Superior temporal gyrus (tissue), 1 donor: ENCODE data around the gene CGREF1.
A peak's percentile ranks its signal among the peaks of the same experiment; 100 is the strongest.

ENCODE experiments used
- DNase-seq: peaks from one replicate; pipeline ENCODE4 v3.0.0-alpha.2; 2016; ENCODE audit errors: extremely low spot score

Gene CGREF1, protein sequence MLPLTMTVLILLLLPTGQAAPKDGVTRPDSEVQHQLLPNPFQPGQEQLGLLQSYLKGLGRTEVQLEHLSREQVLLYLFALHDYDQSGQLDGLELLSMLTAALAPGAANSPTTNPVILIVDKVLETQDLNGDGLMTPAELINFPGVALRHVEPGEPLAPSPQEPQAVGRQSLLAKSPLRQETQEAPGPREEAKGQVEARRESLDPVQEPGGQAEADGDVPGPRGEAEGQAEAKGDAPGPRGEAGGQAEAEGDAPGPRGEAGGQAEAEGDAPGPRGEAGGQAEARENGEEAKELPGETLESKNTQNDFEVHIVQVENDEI

DNA sequence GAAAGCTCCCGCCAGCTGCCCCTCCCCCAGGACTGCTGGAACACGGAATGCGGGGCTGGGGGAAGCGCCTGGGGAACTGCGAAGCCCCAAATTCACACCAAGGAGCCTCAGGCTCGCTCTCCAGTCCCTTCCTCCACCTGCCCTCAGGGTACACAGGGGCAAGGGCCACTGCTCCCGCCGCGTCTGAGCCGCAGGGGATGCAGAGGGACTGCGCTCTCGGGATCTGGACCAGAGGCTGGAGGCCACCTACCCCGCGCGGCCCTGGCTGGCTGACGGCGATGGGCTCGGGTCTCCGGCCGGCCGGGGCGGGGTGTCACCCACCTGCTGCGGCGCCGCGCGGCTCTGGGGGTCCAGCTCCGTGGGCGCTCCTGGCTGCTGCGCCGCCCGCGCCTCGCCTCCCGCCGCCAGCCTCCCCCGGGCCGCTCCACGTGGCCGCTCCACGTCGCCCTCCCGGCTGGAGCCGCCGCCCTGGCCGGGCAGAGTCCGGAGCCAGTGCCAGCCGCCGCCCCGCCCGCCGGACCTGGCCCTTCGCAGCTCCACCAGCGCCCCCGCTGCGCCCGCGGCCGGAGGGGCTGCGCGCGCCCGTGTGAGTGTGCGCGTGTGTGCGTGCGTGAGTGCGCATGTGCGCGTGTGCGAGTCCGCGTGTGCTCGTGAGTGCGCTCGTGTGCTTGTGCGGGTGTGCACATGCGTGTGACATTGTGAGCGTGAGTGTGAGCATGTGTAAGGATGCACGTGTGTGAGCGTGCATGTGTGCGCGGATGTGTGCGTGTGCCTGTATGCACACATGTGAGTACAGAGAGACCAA lies at the start of gene CGREF1:
CGREF1 (minus strand) TSS at position 604 of the 805 bp plus-strand sequence. CDS start 14,762 bp downstream, outside the sequence.
- no peak for DNase-seq

GRCh38 chr2:27164960-27165763 lies 46.2 kb upstream of the CGREF1 start:
- DNase-seq = no peak

DNA sequence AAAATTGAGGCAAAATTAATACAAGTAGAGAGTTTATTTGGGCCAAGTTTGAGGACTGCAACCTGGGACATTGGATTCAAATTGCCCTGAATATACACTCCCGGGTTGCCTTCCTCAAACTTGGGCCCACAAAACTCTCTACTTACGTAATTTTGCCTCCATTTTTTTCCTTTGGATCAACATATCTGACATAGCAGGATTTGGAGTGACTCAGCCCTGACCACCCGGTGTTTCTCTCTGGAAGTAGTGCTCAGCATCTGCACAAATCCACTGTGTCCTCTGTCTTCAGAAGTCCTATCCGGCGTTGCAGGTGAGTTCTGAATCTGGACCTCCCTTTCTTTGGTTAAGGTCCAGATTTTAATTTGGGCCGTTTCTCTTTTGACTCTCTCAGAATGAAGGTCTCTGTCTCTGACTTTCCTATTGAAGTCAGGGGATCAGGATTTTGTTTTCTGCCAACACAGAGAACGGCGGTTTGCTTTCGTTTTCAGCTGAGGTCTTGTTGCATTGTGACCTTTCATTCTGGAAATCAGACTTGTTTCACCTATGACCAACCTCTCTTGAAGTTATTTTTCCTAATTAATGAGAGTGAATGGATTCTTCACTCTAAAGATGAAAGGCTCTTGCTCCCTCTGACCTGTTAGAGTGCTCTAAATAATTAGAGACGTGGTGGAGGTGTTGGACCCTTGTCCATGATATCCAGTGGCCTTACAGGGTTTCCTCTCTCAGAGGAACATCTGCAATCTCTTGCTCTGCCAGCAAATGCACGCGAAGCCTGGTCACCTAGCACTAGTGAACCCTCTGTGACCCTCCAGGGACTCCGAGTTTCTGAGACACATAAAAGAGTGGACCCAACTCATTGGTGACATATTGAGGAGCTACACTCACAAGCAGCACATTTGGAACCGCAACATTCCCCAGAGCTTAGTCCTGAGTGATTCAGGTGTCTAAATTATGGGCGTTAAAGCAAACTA lies 43.5 kb upstream of the CGREF1 start:
- DNase-seq = no peak

DNA sequence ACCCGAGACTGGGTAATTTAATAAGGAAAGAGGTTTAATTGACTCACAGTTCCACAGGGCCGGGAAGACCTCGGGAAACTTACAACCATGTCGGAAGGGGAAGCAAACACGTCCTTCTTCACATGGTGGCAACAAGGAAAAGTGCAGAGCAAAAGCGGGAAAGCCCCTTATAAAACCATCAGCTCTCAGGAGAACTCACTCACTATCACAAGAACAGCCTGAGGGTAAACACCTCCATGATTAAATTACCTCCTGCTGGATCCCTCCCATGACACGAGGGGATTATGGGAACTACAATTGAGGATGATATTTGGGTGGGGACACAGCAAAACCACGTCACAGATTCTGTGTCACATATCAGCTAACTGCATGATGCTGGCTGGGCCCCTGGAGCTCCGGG lies 41.3 kb upstream of the CGREF1 start:
- DNase-seq = no peak

GRCh38 chr2:27159271-27159670 lies 40.3 kb upstream of the CGREF1 start:
- no peak for DNase-seq

GRCh38 chr2:27158468-27158867 lies 39.5 kb upstream of the CGREF1 start:
- DNase-seq = no peak

GRCh38 chr2:27155069-27155520 lies 36.2 kb upstream of the CGREF1 start:
- DNase-seq = no peak

GRCh38 chr2:27154488-27154887 lies 35.6 kb upstream of the CGREF1 start:
- no peak for DNase-seq

- DNase-seq = peak; percentile 14
These were observed 34.0 kb upstream of the CGREF1 start for GRCh38 chr2:27152796-27153464.

DNA sequence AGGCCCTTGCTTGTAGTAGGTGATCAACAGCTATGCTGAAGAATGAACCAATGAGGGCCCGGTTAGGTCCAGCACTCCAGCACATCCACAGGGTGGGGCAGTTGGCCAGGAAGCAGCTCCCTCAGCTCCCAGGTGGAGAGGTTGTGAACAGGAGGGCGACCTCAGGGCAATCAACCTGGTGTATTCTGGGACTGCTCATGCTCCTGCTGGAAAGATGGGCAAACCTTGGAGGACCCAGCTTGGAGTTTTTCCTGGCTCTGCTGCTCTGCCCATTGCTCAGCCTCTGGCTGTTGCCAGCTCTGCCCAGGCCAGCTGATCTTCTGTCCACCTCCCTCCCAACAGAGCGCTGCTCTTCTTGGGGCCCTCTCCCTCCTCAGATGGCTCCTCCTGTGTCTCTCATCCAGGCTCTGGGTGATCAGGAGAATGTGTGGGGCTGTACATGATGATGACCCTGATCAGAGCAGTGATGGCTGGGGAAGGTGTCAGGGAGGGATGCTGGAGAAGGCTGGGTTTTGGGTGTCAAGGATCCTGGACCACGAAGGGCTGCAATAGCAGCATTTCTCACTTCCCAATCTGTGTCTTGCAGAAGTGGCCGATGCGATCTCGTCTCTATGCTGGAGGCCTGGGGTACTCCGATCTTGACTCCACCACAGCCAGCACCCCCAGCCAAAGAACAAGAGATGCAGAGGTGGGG lies 33.3 kb upstream of the CGREF1 start:
- no peak for DNase-seq

DNA sequence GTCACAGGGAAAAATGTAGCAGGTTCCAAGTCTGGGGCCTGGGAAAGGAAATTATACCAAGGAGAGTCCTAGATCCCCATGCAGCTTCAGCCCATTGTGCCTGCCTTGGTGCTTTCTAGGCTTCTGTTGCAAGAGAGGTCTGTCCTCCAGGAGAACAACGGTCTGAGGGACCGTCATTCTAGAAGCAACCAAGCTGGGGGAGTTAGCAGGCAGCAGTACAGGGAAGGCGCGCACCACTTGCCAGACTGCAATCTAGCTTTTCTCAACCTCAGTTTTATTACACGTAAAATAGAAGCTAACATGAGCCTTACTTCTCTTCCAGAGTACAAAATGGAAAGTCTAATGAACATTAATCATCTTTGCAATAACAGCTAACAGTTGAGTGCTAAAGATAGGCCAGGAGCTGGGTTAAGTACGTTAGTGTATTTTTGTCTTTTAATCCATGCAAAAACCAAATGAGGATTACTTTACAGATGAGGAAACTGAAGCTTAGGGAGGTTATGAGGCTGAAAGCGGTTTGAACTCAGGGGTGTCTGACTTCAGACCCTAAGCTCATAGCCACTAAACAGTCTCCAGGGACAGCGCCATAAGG lies 31.8 kb upstream of the CGREF1 start:
- DNase-seq = no peak

DNA sequence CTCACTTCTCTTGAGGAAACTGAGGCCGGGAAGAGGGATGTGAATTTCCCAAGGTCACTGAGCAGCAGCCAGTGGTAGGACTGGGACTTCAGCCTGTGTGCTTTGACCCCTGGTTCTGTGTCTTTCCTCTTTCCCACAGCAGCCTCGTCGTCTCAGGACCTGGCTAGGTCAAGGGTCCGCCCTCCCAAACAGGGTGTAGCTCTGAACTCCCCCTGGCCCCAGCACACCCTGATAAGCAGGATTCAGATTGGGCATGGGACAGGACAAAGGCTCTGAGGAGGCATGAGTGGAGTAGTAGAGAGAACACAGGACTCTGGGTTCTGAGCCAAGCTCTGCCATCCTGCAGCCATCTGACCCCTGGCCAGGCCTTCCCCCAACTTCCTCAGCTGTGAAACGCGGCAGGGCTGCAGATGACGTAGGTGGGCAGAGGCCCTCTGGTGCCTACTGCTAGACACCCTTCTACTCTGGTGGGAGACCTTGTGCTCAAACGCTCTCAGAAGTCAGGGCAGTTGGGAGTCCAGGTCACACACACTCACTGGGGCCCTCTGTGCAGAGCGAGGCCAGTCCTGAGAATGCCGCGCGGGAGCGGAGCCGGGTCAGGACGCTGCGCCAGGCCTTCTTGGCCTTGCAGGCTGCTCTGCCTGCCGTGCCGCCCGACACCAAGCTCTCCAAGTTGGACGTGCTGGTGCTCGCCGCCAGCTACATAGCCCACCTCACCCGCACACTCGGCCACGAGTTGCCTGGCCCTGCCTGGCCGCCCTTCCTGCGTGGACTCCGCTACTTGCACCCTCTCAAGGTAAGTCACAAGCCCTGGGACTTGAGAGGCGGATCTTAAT lies 30.9 kb upstream of the CGREF1 start:
- DNase-seq = no peak

DNA sequence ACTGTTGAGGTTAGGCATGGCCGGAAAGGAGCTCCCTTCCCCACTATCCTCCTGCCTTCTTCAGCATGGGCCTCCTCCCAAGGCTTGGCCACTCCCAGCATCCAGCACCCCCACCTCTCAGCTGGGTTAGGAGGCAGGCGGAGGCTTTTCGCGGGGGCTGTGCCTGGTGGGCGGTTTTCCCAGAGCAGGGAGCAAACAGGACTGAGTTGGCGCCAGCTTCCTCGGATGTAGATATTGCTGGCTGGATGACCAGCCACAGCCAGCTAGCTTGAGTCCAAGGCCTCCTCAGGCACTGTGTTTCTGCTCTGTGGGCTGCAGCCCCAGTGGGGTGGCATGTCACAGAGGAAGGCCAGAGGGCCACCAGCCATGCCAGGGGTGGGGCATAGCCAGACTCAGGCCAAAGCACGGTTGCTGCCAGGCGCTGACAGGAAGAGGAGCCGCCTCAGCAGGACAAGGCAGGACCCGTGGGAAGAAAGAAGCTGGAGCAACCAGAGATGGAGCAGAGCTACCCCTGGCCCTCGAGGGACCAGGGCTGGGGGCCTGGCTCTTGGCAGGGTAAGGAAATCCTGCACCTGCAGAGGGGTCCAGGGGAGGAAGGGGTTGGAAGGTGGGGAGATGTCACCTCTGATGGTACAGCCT lies 30.0 kb upstream of the CGREF1 start, which contains the start of gene TCF23:
TCF23 (plus strand) TSS at position 204 of the 639 bp plus-strand sequence; CDS start at position 334, 130 bp downstream.
- no peak for DNase-seq

- no peak for DNase-seq
These were observed 29.0 kb upstream of the CGREF1 start for GRCh38 chr2:27147935-27148334.

GRCh38 chr2:27145682-27146081 lies 26.8 kb upstream of the CGREF1 start:
- DNase-seq = no peak

DNA sequence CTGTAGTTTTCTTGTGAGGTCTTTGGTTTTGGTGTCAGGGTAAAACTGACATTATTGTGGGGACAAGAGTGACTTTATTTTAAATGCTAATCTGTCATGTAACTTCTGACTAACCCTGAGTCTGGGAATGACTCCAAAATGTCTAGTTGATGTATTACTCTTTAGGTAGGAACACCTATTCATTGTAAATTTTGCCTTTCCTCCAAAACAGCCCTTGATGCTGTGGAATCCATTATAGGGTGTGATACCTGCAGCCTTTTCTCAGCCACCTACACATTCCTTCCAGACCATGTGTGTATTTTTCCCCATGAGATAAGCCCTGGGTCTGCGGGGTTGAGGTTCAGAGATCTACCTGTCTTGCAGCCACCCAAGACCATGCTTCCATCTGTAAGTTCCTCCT lies 24.4 kb upstream of the CGREF1 start:
- DNase-seq = no peak

DNA sequence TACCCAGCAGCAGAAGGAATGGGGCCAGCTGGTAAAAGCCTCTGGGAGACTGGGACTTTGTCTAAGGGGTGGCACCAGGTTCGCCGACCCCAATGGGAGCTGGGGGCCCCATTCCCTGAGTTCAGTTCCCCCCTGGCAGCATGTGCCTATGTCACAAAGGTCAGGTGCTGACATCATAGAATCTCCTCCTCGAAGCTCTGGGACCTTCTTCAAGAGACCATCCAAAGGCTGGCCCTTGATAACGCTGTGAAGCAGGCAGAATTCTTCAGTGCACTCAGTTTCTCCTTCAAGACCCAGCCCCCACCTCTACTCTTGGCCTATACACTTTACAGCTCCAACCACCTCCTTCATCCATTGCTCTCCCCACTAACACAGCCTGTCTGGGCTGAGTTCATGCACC lies 20.4 kb upstream of the CGREF1 start, which contains the start of gene PRR30:
PRR30 (minus strand) TSS at position 101 of the 400 bp plus-strand sequence. CDS start 1,081 bp downstream, outside the sequence.
- no peak for DNase-seq

- DNase-seq = no peak
These were observed 19.2 kb upstream of the CGREF1 start for GRCh38 chr2:27138111-27138510.
